DMS53 treated with DMSO at 0.1 percent for 48 hours (cell line): ENCODE results near the gene NPM1.
"Not testable (repeated sequence)": the region's sequence is repeated elsewhere in the genome, so short reads cannot be mapped to it uniquely, and the experiment has no call there.

Experiments
- DNase-seq: peaks from one replicate; lab custom pipeline; 2025; ENCODE audit not compliant: unreplicated experiment; lab: John Stamatoyannopoulos, UW

NPM1 gene

GRCh38 chr5:171387345-171387969 is at the start of gene NPM1:
TSS of gene NPM1 (plus strand) at chr5:171387849. CDS start at chr5:171387949, 100 bp downstream.
- peak; percentile 98 for DNase-seq

- no peak for DNase-seq
Measured at GRCh38 chr5:171340042-171340441, 47.6 kb upstream of the NPM1 start.

- no peak for DNase-seq
Measured at GRCh38 chr5:171340491-171340890, 47.2 kb upstream of the NPM1 start.

- DNase-seq: peak; percentile 81
Measured at GRCh38 chr5:171342362-171343111, 45.1 kb upstream of the NPM1 start.

- no peak for DNase-seq
Measured at GRCh38 chr5:171344936-171345608, 42.6 kb upstream of the NPM1 start.

GRCh38 chr5:171351536-171352073 is 36.0 kb upstream of the NPM1 start:
- DNase-seq: no peak

- DNase-seq: no peak
Measured at GRCh38 chr5:171355302-171355724, 32.3 kb upstream of the NPM1 start.

GRCh38 chr5:171357843-171358242 is 29.8 kb upstream of the NPM1 start:
- DNase-seq: no peak

- not testable (repeated sequence) for DNase-seq
Measured at GRCh38 chr5:171361151-171361550, 26.5 kb upstream of the NPM1 start.

- DNase-seq: not testable (repeated sequence)
Measured at GRCh38 chr5:171363249-171363648, 24.4 kb upstream of the NPM1 start.

- no peak for DNase-seq
Measured at GRCh38 chr5:171363846-171364245, 23.8 kb upstream of the NPM1 start.

GRCh38 chr5:171365351-171365750 is 22.3 kb upstream of the NPM1 start:
- DNase-seq: no peak

GRCh38 chr5:171366645-171367044 is 21.0 kb upstream of the NPM1 start:
- no peak for DNase-seq

GRCh38 chr5:171367424-171368370 is 20.0 kb upstream of the NPM1 start:
- DNase-seq: no peak

- no peak for DNase-seq
Measured at GRCh38 chr5:171369056-171369455, 18.6 kb upstream of the NPM1 start.

GRCh38 chr5:171369898-171370297 is 17.8 kb upstream of the NPM1 start:
- DNase-seq: no peak

GRCh38 chr5:171370881-171371280 is 16.8 kb upstream of the NPM1 start:
- DNase-seq: not testable (repeated sequence)

- DNase-seq: no peak
Measured at GRCh38 chr5:171371326-171371725, 16.3 kb upstream of the NPM1 start.

- DNase-seq: no peak
Measured at GRCh38 chr5:171379961-171380360, 7.7 kb upstream of the NPM1 start.

GRCh38 chr5:171384416-171384815 is 3.2 kb upstream of the NPM1 start:
- not testable (repeated sequence) for DNase-seq

GRCh38 chr5:171384999-171385398 is 2.6 kb upstream of the NPM1 start:
- DNase-seq: not testable (repeated sequence)
